ENCODE data around the gene RNF126. TPM values are rescaled to one million over a fixed set of nuclear protein-coding genes. Genes with fewer than 3 reads are reported as not detected.
"Not testable (repeated sequence)": the region's sequence is repeated elsewhere in the genome, so short reads cannot be mapped to it uniquely, and the experiment has no call there.

The RNF126 gene
- total and polyA plus RNA-seq, 5 donors, result 21.7 to 37.6 (median 25.6) TPM

- intact Hi-C loops (cut with DNase I), result no loop called here
- Histone ChIP-seq H3K4me1 (ENCODE audit: control insufficient read depth, insufficient read depth, low read length) (no peaks in the 10 kb centered on the region), H3K27me3 (ENCODE audit: control insufficient read depth, insufficient read depth) (no peaks in the 10 kb centered on the region), H3K4me3 (ENCODE audit: low read length) (peak within 1 kb of the TSS; percentile 84), H3K9me3 (ENCODE audit: control insufficient read depth, low read length) (no peaks in the 10 kb centered on the region), H3K27ac (ENCODE audit: low read length) (peak within 1 kb of the TSS; percentile 97)
- 4% methylated on average over 63 of the region's 63 CpGs for WGBS
- ATAC-seq, result no peak
- DNase-seq, result peak; percentile 73 to 86 (median 85)
Observed at GRCh38 chr19:676339-677105, 13.5 kb upstream of the RNF126 start, which contains the start of gene FSTL3. FSTL3 (plus strand) TSS chr19:676392; CDS start chr19:676424, 32 bp downstream.

GRCh38 chr19:676007-676338, 13.0 kb upstream of the RNF126 start:
- Histone ChIP-seq H3K27ac (ENCODE audit: low read length) (peak overlapping the region; percentile 79), H3K4me3 (ENCODE audit: low read length) (peak overlapping the region; percentile 84), H3K4me1 (ENCODE audit: control insufficient read depth, insufficient read depth, low read length) (no peaks in the 10 kb centered on the region), H3K27me3 (ENCODE audit: control insufficient read depth, insufficient read depth) (no peaks in the 10 kb centered on the region), H3K9me3 (ENCODE audit: control insufficient read depth, low read length) (no peaks in the 10 kb centered on the region)
- DNase-seq, result no peak
- 6% methylated on average over 31 of the region's 31 CpGs for WGBS
- intact Hi-C loops (cut with DNase I), result no loop called here
- ATAC-seq, result no peak

- intact Hi-C loops (cut with DNase I), result no loop called here
- WGBS, result 49% methylated on average over 38 of the region's 38 CpGs
- Histone ChIP-seq H3K27ac (ENCODE audit: low read length) (peak overlapping the region; percentile 5), H3K4me1 (ENCODE audit: control insufficient read depth, insufficient read depth, low read length) (no peaks in the 10 kb centered on the region), H3K9me3 (ENCODE audit: control insufficient read depth, low read length) (no peaks in the 10 kb centered on the region), H3K27me3 (ENCODE audit: control insufficient read depth, insufficient read depth) (no peaks in the 10 kb centered on the region), H3K4me3 (ENCODE audit: low read length) (no peak overlapping the region)
- ATAC-seq, result peak; percentile 2 to 27
- peak; percentile 68 to 87 (median 84) for DNase-seq
Observed at GRCh38 chr19:674282-675151, 11.5 kb upstream of the RNF126 start.

- no peak for DNase-seq
- WGBS, result 83% methylated on average over 9 of the region's 9 CpGs
Observed at GRCh38 chr19:670609-671075, 7.6 kb upstream of the RNF126 start.

GRCh38 chr19:668675-669434, 5.8 kb upstream of the RNF126 start:
- H3K4me3 ChIP-seq (ENCODE audit: low read length); H3K27ac ChIP-seq (ENCODE audit: low read length); ATAC-seq; H3K27me3 ChIP-seq (ENCODE audit: control insufficient read depth, insufficient read depth); H3K9me3 ChIP-seq (ENCODE audit: control insufficient read depth, low read length); DNase-seq; H3K4me1 ChIP-seq (ENCODE audit: control insufficient read depth, insufficient read depth, low read length): not testable (repeated sequence)
- 57% methylated on average over 12 of the region's 12 CpGs for WGBS
- intact Hi-C loops (cut with DNase I), result loop anchor here in 1 of 4 donors (5.0 kb wide), 1 partner anchor 63 kb away; no protein-coding TSS in a partner anchor

More at GRCh38 chr19:670609-671075, 7.6 kb upstream of the RNF126 start:
- intact Hi-C loops (cut with DNase I), result no loop called here
- Histone ChIP-seq H3K27ac (ENCODE audit: low read length) (no peak overlapping the region), H3K27me3 (ENCODE audit: control insufficient read depth, insufficient read depth) (no peaks in the 10 kb centered on the region), H3K4me1 (ENCODE audit: control insufficient read depth, insufficient read depth, low read length) (no peaks in the 10 kb centered on the region), H3K9me3 (ENCODE audit: control insufficient read depth, low read length) (no peaks in the 10 kb centered on the region), H3K4me3 (ENCODE audit: low read length) (no peak overlapping the region)
- ATAC-seq, result no peak

- H3K27ac ChIP-seq (ENCODE audit: low read length); DNase-seq; H3K4me1 ChIP-seq (ENCODE audit: control insufficient read depth, insufficient read depth, low read length); ATAC-seq; H3K27me3 ChIP-seq (ENCODE audit: control insufficient read depth, insufficient read depth); H3K9me3 ChIP-seq (ENCODE audit: control insufficient read depth, low read length); H3K4me3 ChIP-seq (ENCODE audit: low read length): not testable (repeated sequence)
- 89% methylated on average over 38 of the region's 38 CpGs for WGBS
- intact Hi-C loops (cut with DNase I), result loop anchor here in 1 of 4 donors (5.0 kb wide), 1 partner anchor 65 kb away; no protein-coding TSS in a partner anchor
Observed at GRCh38 chr19:666985-667573, 4.1 kb upstream of the RNF126 start.

GRCh38 chr19:664913-665443, 2.0 kb upstream of the RNF126 start:
- no peaks in the 10 kb centered on the region for H3K27me3 ChIP-seq (ENCODE audit: control insufficient read depth, insufficient read depth)
- no peak overlapping the region for H3K27ac ChIP-seq (ENCODE audit: low read length)
- DNase-seq (peak; percentile 83 to 94 (median 93)), ATAC-seq (peak; percentile 42 to 48)
- H3K4me1 ChIP-seq (ENCODE audit: control insufficient read depth, insufficient read depth, low read length), result peaks cover 9% of the 10 kb centered on the region
- no peak overlapping the region for H3K4me3 ChIP-seq (ENCODE audit: low read length)
- no peaks in the 10 kb centered on the region for H3K9me3 ChIP-seq (ENCODE audit: control insufficient read depth, low read length)
- intact Hi-C loops (cut with DNase I), result loop anchor here (2.0 to 5.0 kb wide), 3 partner anchors 67 to 133 kb away; partner anchors contain the start of gene CDC34 (in 1 of the 4)
- WGBS, result 5% methylated on average over 24 of the region's 24 CpGs

- DNase-seq, result no peak
- intact Hi-C loops (cut with DNase I), result loop anchor here in 3 of 4 donors (2.0 to 5.0 kb wide), 2 partner anchors 71 to 131 kb away; partner anchors contain the start of gene CDC34 (in 1 of the 3)
- H3K27me3 ChIP-seq (ENCODE audit: control insufficient read depth, insufficient read depth), result no peaks in the 10 kb centered on the region
- WGBS, result 53% methylated on average over 18 of the region's 18 CpGs
- no peaks in the 10 kb centered on the region for H3K9me3 ChIP-seq (ENCODE audit: control insufficient read depth, low read length)
- H3K4me1 ChIP-seq (ENCODE audit: control insufficient read depth, insufficient read depth, low read length), result peaks cover 9% of the 10 kb centered on the region
- peak; percentile 6 to 9 for ATAC-seq
- peak overlapping the region; percentile 45 for H3K4me3 ChIP-seq (ENCODE audit: low read length)
- H3K27ac ChIP-seq (ENCODE audit: low read length), result peak overlapping the region; percentile 96
Observed at GRCh38 chr19:663682-664117, 686 bp upstream of the RNF126 start.

GRCh38 chr19:662207-662961, 630 bp downstream of the RNF126 start:
- Histone ChIP-seq H3K27ac (ENCODE audit: low read length) (peak overlapping the region; percentile 79), H3K9me3 (ENCODE audit: control insufficient read depth, low read length) (no peaks in the 10 kb centered on the region), H3K4me3 (ENCODE audit: low read length) (peak overlapping the region; percentile 94), H3K4me1 (ENCODE audit: control insufficient read depth, insufficient read depth, low read length) (peaks cover 9% of the 10 kb centered on the region), H3K27me3 (ENCODE audit: control insufficient read depth, insufficient read depth) (no peaks in the 10 kb centered on the region)
- under 1% methylated on average over 81 of the region's 81 CpGs for WGBS
- ATAC-seq (peak in 1 of 2 donors; percentile 2), DNase-seq (peak in 1 of 3 donors; percentile 75)
- intact Hi-C loops (cut with DNase I), result loop anchor here in 1 of 4 donors (5.0 kb wide), 1 partner anchor 130 kb away; the partner anchor contains the start of gene CDC34
